Liver (tissue), 9 donors: ENCODE results near the gene FLNB. TPM values are rescaled to one million over a fixed set of nuclear protein-coding genes. Genes with fewer than 3 reads are reported as not detected.

ENCODE experiments used
- DNase-seq: peaks from one replicate; pipeline ENCODE4 v3.0.0-alpha.2; 2017; ENCODE audit warnings: low spot score
- H3K27ac ChIP-seq, 2 donors: one replicate each; pipeline ENCODE4 v1.7.0; 2013; ENCODE audit warnings: inconsistent platforms in 2 of 2, low read length in 2 of 2, control low read depth in 1 of 2, low read depth in 1 of 2, mild to moderate bottlenecking in 1 of 2
- H3K27me3 ChIP-seq, 4 donors: one replicate each; pipeline versions ENCODE4 v1.6.1 to v1.7.0; 2013; ENCODE audit warnings: low read length in 3 of 4, inconsistent platforms in 1 of 4, mild to moderate bottlenecking in 1 of 4, moderate library complexity in 1 of 4; ENCODE audit not compliant: control insufficient read depth in 4 of 4, insufficient read depth in 4 of 4
- H3K36me3 ChIP-seq, 4 donors: one replicate each; pipeline versions ENCODE4 v1.6.1 to v1.7.0; 2013; ENCODE audit warnings: low read length in 3 of 4, mild to moderate bottlenecking in 3 of 4, low read depth in 1 of 4, moderate library complexity in 1 of 4; ENCODE audit not compliant: control insufficient read depth in 4 of 4, insufficient read depth in 3 of 4
- H3K4me1 ChIP-seq, 4 donors: one replicate each; pipeline versions ENCODE4 v1.6.1 to v1.7.0; 2013; ENCODE audit warnings: low read length in 3 of 4, mild to moderate bottlenecking in 3 of 4, moderate library complexity in 1 of 4; ENCODE audit not compliant: control insufficient read depth in 4 of 4, insufficient read depth in 4 of 4
- H3K4me3 ChIP-seq, 3 donors: one replicate each; pipeline versions ENCODE4 v1.6.1 to v1.7.0; 2013; ENCODE audit warnings: low read length in 3 of 3, control low read depth in 1 of 3, low read depth in 1 of 3, mild to moderate bottlenecking in 1 of 3
- H3K9ac ChIP-seq, 2 donors: one replicate each; pipeline ENCODE4 v1.7.0; 2013; ENCODE audit warnings: low read length in 2 of 2, mild to moderate bottlenecking in 2 of 2, moderate library complexity in 2 of 2, control low read depth in 1 of 2, low read depth in 1 of 2
- H3K9me3 ChIP-seq, 4 donors: one replicate each; pipeline versions ENCODE4 v1.6.1 to v1.7.0; 2013; ENCODE audit warnings: low read length in 3 of 4; ENCODE audit not compliant: control insufficient read depth in 4 of 4
- EGR1 ChIP-seq, 2 donors: IDR thresholded peaks; 2 replicates each; pipeline ENCODE4 v1.6.1; 2016 to 2018; ENCODE audit warnings: antibody characterized with exemption in 2 of 2, low read depth in 2 of 2
- FOXA1 ChIP-seq: IDR thresholded peaks from 2 replicates; pipeline ENCODE4 v1.6.1; 2016; ENCODE audit warnings: antibody characterized with exemption
- FOXA2 ChIP-seq: IDR thresholded peaks from 2 replicates; pipeline ENCODE4 v1.6.1; 2016; ENCODE audit warnings: antibody characterized with exemption
- GABPA ChIP-seq, 2 donors: IDR thresholded peaks in 1 of 2; conservative IDR thresholded peaks in 1 of 2; 2 replicates each; pipeline ENCODE4 v1.6.1; 2016; ENCODE audit warnings: antibody characterized with exemption in 2 of 2, mild to moderate bottlenecking in 1 of 2, moderate library complexity in 1 of 2
- HNF4G ChIP-seq: IDR thresholded peaks from 2 replicates; pipeline ENCODE4 v1.6.1; 2016; ENCODE audit warnings: antibody characterized with exemption
- JUND ChIP-seq, 2 donors: IDR thresholded peaks; 2 replicates each; pipeline ENCODE4 v1.6.1; 2016; ENCODE audit warnings: antibody characterized with exemption in 2 of 2
- MAX ChIP-seq: IDR thresholded peaks from 2 replicates; pipeline ENCODE4 v1.6.1; 2016; ENCODE audit warnings: antibody characterized with exemption
- NR2F2 ChIP-seq: IDR thresholded peaks from 2 replicates; pipeline ENCODE4 v1.6.1; 2016; ENCODE audit warnings: antibody characterized with exemption
- RAD21 ChIP-seq, 2 donors: IDR thresholded peaks; 2 replicates each; pipeline ENCODE4 v1.6.1; 2016; ENCODE audit warnings: antibody characterized with exemption in 2 of 2, mild to moderate bottlenecking in 2 of 2
- REST ChIP-seq: IDR thresholded peaks from 2 replicates; pipeline ENCODE4 v1.6.1; 2016; ENCODE audit warnings: antibody characterized with exemption, mild to moderate bottlenecking
- RXRA ChIP-seq, 2 donors: IDR thresholded peaks; 2 replicates each; pipeline ENCODE4 v1.6.1; 2017 to 2018; ENCODE audit warnings: antibody characterized with exemption in 2 of 2, mild to moderate bottlenecking in 1 of 2
- SP1 ChIP-seq: IDR thresholded peaks from 2 replicates; pipeline ENCODE4 v1.6.1; 2018; ENCODE audit warnings: antibody characterized with exemption, mild to moderate bottlenecking
- YY1 ChIP-seq: IDR thresholded peaks from 2 replicates; pipeline ENCODE4 v1.6.1; 2016; ENCODE audit warnings: antibody characterized with exemption, mild to moderate bottlenecking
- ZBTB33 ChIP-seq: IDR thresholded peaks from 2 replicates; pipeline ENCODE4 v1.6.1; 2016; ENCODE audit warnings: antibody characterized with exemption
- WGBS: extraction: QIAGEN DNeasy Blood & Tissue Kit; methylation state at CpG from one replicate; pipeline ENCODE4 v1.1.7; 2013; 5-methylcytosine and 5-hydroxymethylcytosine counted together
- polyA plus RNA-seq, 2 donors: library from polyadenylated mRNA; stranded (reverse) in 1 of 2; unstranded in 1 of 2; fragments of 200-250 nt in 1 of 2; fragments of >200 nt in 1 of 2; fragmentation: Nextera tagmentation in 1 of 2; extraction: Ambion mirVana in 1 of 2; gene quantifications; one replicate each; pipeline versions ENCODE4 v1.2.1 to v1.2.3, GENCODE V29; 2013 to 2015
- total RNA-seq, 2 donors: library from RNA; depleted of rRNA; stranded (reverse); fragments of >200 nt; gene quantifications; one replicate each; pipeline ENCODE4 v1.2.3, GENCODE V29; 2014
- donor health status: healthy.
- donor health status: healthy.
- donor health status: healthy.
- donor health status: healthy.
- donor health status: healthy.

FLNB gene
- total and polyA plus RNA-seq, 4 donors, result 22.9 to 124 (median 44.3) TPM

- no peaks in the 10 kb centered on the region for H3K27me3 ChIP-seq
- H3K4me1 ChIP-seq, result peaks cover 0 to 6% (median 0%) of the 10 kb centered on the region in 4 donors
- H3K27ac ChIP-seq, result no peak overlapping the region
- TF ChIP-seq YY1 (no peak), RAD21 (IDR thresholded peaks at IDR 0.05) (no peak), FOXA2 (no peak), SP1 (no peak), ZBTB33 (no peak), NR2F2 (no peak)
- DNase-seq, result no peak
- H3K9me3 ChIP-seq, result no peaks in the 10 kb centered on the region
- H3K4me3 ChIP-seq, result no peak overlapping the region
- H3K36me3 ChIP-seq, result no peaks in the 10 kb centered on the region
- no peak overlapping the region for H3K9ac ChIP-seq
- WGBS, result 91% methylated on average over 7 of the region's 7 CpGs
Measured at GRCh38 chr3:58000306-58001085, 7.7 kb upstream of the FLNB start.

GRCh38 chr3:58001086-58001467, 7.1 kb upstream of the FLNB start:
- Histone ChIP-seq H3K4me1 (peaks cover 0 to 6% (median 0%) of the 10 kb centered on the region in 4 donors), H3K9ac (no peak overlapping the region), H3K36me3 (no peaks in the 10 kb centered on the region), H3K27ac (no peak overlapping the region), H3K4me3 (no peak overlapping the region), H3K9me3 (no peaks in the 10 kb centered on the region), H3K27me3 (no peaks in the 10 kb centered on the region)
- TF ChIP-seq YY1 (no peak), MAX (no peak), JUND (IDR thresholded peaks at IDR 0.05) (no peak), GABPA (IDR thresholded peaks at IDR 0.05 in 1 of 2, conservative IDR thresholded peaks at IDR 0.05 in 1 of 2) (no peak), RXRA (IDR thresholded peaks at IDR 0.05) (no peak)
- 97% methylated on average over 3 of the region's 3 CpGs for WGBS
- no peak for DNase-seq

- 95% methylated on average over 7 of the region's 7 CpGs for WGBS
- DNase-seq, result no peak
Measured at GRCh38 chr3:58001979-58002378, 6.2 kb upstream of the FLNB start.

More at GRCh38 chr3:58001979-58002378, 6.2 kb upstream of the FLNB start:
- Histone ChIP-seq H3K4me3 (no peak overlapping the region), H3K9ac (no peak overlapping the region), H3K27me3 (no peaks in the 10 kb centered on the region), H3K9me3 (no peaks in the 10 kb centered on the region), H3K4me1 (peaks cover 0 to 6% (median 0%) of the 10 kb centered on the region in 4 donors), H3K27ac (no peak overlapping the region), H3K36me3 (no peaks in the 10 kb centered on the region)
- TF ChIP-seq RAD21 (IDR thresholded peaks at IDR 0.05) (no peak), MAX (no peak), ZBTB33 (no peak), FOXA1 (no peak), YY1 (no peak), SP1 (no peak), HNF4G (no peak), GABPA (IDR thresholded peaks at IDR 0.05 in 1 of 2, conservative IDR thresholded peaks at IDR 0.05 in 1 of 2) (no peak), EGR1 (IDR thresholded peaks at IDR 0.05; ENCODE audit: low read depth in 2 of 2) (no peak), REST (no peak), FOXA2 (no peak)
